Neural progenitor cell (in vitro differentiated cells): Measurements from ENCODE around the gene MDM1. TPM values are rescaled to one million over a fixed set of nuclear protein-coding genes. Genes with fewer than 3 reads are reported as not detected.

Source experiments
- DNase-seq: peaks from one replicate; pipeline ENCODE4 v3.0.0-alpha.2; 2016; ENCODE audit warnings: low spot score
- H2AFZ ChIP-seq: fragments of 200-600 bp; sonication (generic); replicated peaks from 2 replicates; pipeline ENCODE4 v1.6.1; 2016; ENCODE audit warnings: antibody characterized with exemption
- H3F3A ChIP-seq: fragments of 200-600 bp; sonication (generic); 2 replicates; pipeline ENCODE4 v1.6.1; 2016; ENCODE audit warnings: antibody characterized with exemption, low read depth
- H3K27ac ChIP-seq: fragments of 200-600 bp; sonication (generic); 2 replicates; pipeline ENCODE4 v1.5.1; 2016; ENCODE audit warnings: mild to moderate bottlenecking
- H3K27me3 ChIP-seq: fragments of 200-600 bp; sonication (generic); 2 replicates; pipeline ENCODE4 v1.6.1; 2016; ENCODE audit warnings: mild to moderate bottlenecking, moderate library complexity
- H3K36me3 ChIP-seq: fragments of 200-600 bp; sonication (generic); 2 replicates; pipeline ENCODE4 v1.5.1; 2016
- H3K4me1 ChIP-seq: fragments of 200-600 bp; sonication (generic); 2 replicates; pipeline ENCODE4 v1.6.1; 2016; ENCODE audit warnings: mixed run types
- H3K4me2 ChIP-seq: fragments of 200-600 bp; sonication (generic); 2 replicates; pipeline ENCODE4 v1.6.1; 2016
- H3K4me3 ChIP-seq: fragments of 200-600 bp; sonication (generic); 2 replicates; pipeline ENCODE4 v1.5.1; 2016
- H3K79me2 ChIP-seq: fragments of 200-600 bp; sonication (generic); 2 replicates; pipeline ENCODE4 v1.6.1; 2016; ENCODE audit warnings: low read depth
- H3K9ac ChIP-seq: fragments of 200-600 bp; sonication (generic); 2 replicates; pipeline ENCODE4 v1.6.1; 2016
- H3K9me3 ChIP-seq: fragments of 200-600 bp; sonication (generic); 2 replicates; pipeline ENCODE4 v1.5.1; 2016; ENCODE audit warnings: low read depth
- H4K20me1 ChIP-seq: fragments of 200-600 bp; sonication (generic); 2 replicates; pipeline ENCODE4 v1.6.1; 2016; ENCODE audit warnings: low read depth
- H3K27ac Mint-ChIP-seq: 3 replicates; pipeline ENCODE4 v1.8.0; 2021; ENCODE audit warnings: mixed read lengths
- H3K27me3 Mint-ChIP-seq: 2 replicates; pipeline ENCODE4 v1.8.0; 2022; ENCODE audit warnings: low read depth, mild to moderate bottlenecking, inconsistent platforms, moderate library complexity, mixed read lengths; ENCODE audit not compliant: insufficient read depth
- H3K36me3 Mint-ChIP-seq: 3 replicates; pipeline ENCODE4 v1.8.0; 2021; ENCODE audit warnings: mixed read lengths
- H3K4me1 Mint-ChIP-seq: 3 replicates; pipeline ENCODE4 v1.8.0; 2021; ENCODE audit warnings: mixed read lengths
- H3K4me3 Mint-ChIP-seq: 3 replicates; pipeline ENCODE4 v1.8.0; 2021; ENCODE audit warnings: mild to moderate bottlenecking, moderate library complexity, mixed read lengths
- H3K9me3 Mint-ChIP-seq: 3 replicates; pipeline ENCODE4 v1.8.0; 2020; ENCODE audit warnings: mixed read lengths
- CTCF ChIP-seq: fragments of 200-600 bp; sonication (generic); IDR thresholded peaks from 2 replicates; pipeline ENCODE4 v1.5.1; 2017; ENCODE audit warnings: antibody characterized with exemption, mild to moderate bottlenecking
- EZH2 ChIP-seq: fragments of 200-600 bp; sonication (generic); IDR thresholded peaks from 2 replicates; pipeline ENCODE4 v1.6.1; 2017; ENCODE audit warnings: antibody characterized with exemption, mild to moderate bottlenecking, moderate library complexity
- EZH2phosphoT487 ChIP-seq: fragments of 200-600 bp; sonication (generic); IDR thresholded peaks from 2 replicates; pipeline ENCODE4 v1.6.1; 2017; ENCODE audit warnings: antibody characterized with exemption
- total RNA-seq: library from RNA; depleted of rRNA; stranded (reverse); fragments of >200 nt; gene quantifications from 2 replicates; pipeline ENCODE4 v1.2.3, GENCODE V29; 2015; ENCODE audit warnings: low replicate concordance

MDM1 gene, protein sequence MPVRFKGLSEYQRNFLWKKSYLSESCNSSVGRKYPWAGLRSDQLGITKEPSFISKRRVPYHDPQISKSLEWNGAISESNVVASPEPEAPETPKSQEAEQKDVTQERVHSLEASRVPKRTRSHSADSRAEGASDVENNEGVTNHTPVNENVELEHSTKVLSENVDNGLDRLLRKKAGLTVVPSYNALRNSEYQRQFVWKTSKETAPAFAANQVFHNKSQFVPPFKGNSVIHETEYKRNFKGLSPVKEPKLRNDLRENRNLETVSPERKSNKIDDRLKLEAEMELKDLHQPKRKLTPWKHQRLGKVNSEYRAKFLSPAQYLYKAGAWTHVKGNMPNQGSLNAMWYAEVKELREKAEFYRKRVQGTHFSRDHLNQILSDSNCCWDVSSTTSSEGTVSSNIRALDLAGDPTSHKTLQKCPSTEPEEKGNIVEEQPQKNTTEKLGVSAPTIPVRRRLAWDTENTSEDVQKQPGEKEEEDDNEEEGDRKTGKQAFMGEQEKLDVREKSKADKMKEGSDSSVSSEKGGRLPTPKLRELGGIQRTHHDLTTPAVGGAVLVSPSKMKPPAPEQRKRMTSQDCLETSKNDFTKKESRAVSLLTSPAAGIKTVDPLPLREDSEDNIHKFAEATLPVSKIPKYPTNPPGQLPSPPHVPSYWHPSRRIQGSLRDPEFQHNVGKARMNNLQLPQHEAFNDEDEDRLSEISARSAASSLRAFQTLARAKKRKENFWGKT
- 33.7 and 47.2 TPM in 2 replicates for total RNA-seq

DNA sequence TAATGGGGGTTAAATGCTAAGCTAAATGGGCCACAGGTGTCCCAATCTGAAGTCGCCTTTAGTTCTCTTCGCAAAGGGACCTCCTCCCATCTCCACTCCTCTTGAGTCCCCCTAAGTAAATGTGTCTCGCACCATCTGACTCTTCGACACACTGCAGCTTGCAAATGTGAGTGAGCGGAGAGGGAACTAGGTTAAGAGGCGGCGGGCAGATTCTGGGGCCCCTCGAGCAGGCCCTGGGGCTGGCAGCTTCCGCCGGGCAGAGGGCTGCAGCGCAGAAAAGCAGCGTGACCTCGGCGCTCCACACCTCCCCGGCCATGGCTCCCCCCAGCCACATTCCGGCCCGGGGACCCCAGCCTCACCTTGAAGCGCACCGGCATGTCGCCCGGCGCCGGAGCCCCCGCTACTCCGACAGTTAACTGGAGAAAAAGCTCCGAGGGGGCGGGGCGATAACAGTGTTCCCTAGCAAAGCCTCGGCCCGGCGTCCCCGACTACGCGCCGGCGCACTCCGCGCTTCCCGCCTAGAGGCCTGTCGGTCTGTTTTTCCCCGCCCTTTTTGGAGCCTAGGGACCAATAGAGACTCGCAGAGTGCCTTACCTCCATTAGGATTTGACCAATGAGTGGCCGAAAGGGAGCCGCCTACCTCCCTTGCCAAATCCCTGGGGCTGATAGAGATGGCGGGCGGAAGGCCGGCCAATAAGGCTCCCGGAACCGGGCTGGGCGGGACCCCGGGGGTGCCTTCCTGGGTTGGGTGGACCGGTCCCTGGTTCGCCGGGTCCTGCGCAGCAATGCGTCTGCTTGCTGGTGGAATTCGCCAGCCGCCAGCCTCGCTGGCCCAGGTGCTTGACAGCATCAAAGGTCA lies at the start of gene MDM1:
MDM1 (minus strand) TSS at position 494 of the 859 bp plus-strand sequence; CDS start at position 377, 117 bp downstream.
- Mint-ChIP-seq H3K4me3 (peak within 1 kb of the TSS; percentile 91), H3K27ac (peak within 1 kb of the TSS; percentile 55), H3K27me3 (peaks cover 2% of the 10 kb centered on the region), H3K9me3 (no peaks in the 10 kb centered on the region), H3K4me1 (peaks cover 50% of the 10 kb centered on the region), H3K36me3 (peaks cover 3% of the 10 kb centered on the region)
- Histone ChIP-seq H3F3A (peaks cover 18% of the 10 kb centered on the region), H4K20me1 (no peaks in the 10 kb centered on the region), H3K4me1 (peaks cover 35% of the 10 kb centered on the region), H3K27me3 (no peaks in the 10 kb centered on the region), H3K4me3 (peak within 1 kb of the TSS; percentile 64), H3K79me2 (peaks cover 19% of the 10 kb centered on the region), H3K36me3 (no peaks in the 10 kb centered on the region), H3K4me2 (peak within 1 kb of the TSS; percentile 84), H3K9me3 (no peaks in the 10 kb centered on the region), H2AFZ (peak within 1 kb of the TSS; percentile 83), H3K9ac (peak within 1 kb of the TSS; percentile 24), H3K27ac (no peak within 1 kb of the TSS)
- peak; percentile 100 for DNase-seq
- TF ChIP-seq CTCF (no peak), EZH2 (no peak)

GRCh38 chr12:68381476-68382219 lies 49.5 kb upstream of the MDM1 start:
- H3K79me2 ChIP-seq: no peaks in the 10 kb centered on the region
- no peak overlapping the region for H3K27ac ChIP-seq
- H3F3A ChIP-seq: no peaks in the 10 kb centered on the region
- Mint-ChIP-seq H3K27me3 (peaks cover 2% of the 10 kb centered on the region), H3K27ac (no peak overlapping the region), H3K4me1 (no peaks in the 10 kb centered on the region), H3K4me3 (no peak overlapping the region), H3K36me3 (no peaks in the 10 kb centered on the region), H3K9me3 (no peaks in the 10 kb centered on the region)
- no peaks in the 10 kb centered on the region for H3K27me3 ChIP-seq
- H3K9me3 ChIP-seq: no peaks in the 10 kb centered on the region
- no peak overlapping the region for H3K4me2 ChIP-seq
- DNase-seq: no peak
- peak overlapping the region; percentile 11 for H2AFZ ChIP-seq
- H3K4me1 ChIP-seq: no peaks in the 10 kb centered on the region
- H3K4me3 ChIP-seq: no peak overlapping the region
- no peaks in the 10 kb centered on the region for H4K20me1 ChIP-seq
- no peak for TF ChIP-seq CTCF
- H3K9ac ChIP-seq: no peak overlapping the region
- H3K36me3 ChIP-seq: no peaks in the 10 kb centered on the region

GRCh38 chr12:68378872-68379606 lies 46.9 kb upstream of the MDM1 start:
- no peak for DNase-seq
- Histone ChIP-seq H4K20me1 (no peaks in the 10 kb centered on the region), H3K27me3 (no peaks in the 10 kb centered on the region), H3K9me3 (no peaks in the 10 kb centered on the region), H2AFZ (no peak overlapping the region), H3F3A (no peaks in the 10 kb centered on the region), H3K36me3 (no peaks in the 10 kb centered on the region), H3K79me2 (no peaks in the 10 kb centered on the region), H3K4me2 (no peak overlapping the region), H3K27ac (no peak overlapping the region), H3K4me3 (no peak overlapping the region), H3K4me1 (no peaks in the 10 kb centered on the region), H3K9ac (no peak overlapping the region)
- Mint-ChIP-seq H3K4me1 (peaks cover 8% of the 10 kb centered on the region), H3K9me3 (no peaks in the 10 kb centered on the region), H3K4me3 (no peak overlapping the region), H3K27me3 (peaks cover 2% of the 10 kb centered on the region), H3K27ac (no peak overlapping the region), H3K36me3 (no peaks in the 10 kb centered on the region)
- no peak for TF ChIP-seq CTCF
- no peak for TF ChIP-seq EZH2phosphoT487
- TF ChIP-seq EZH2: no peak
